Kidney (tissue), 14 donors: ENCODE results near the gene CLK3. TPM values are rescaled to one million over a fixed set of nuclear protein-coding genes. Genes with fewer than 3 reads are reported as not detected.

Source experiments
- DNase-seq, 5 donors: peaks; one replicate each; pipeline ENCODE4 v3.0.0-alpha.2; 2013 to 2020
- FAIRE-seq: peaks from 2 replicates; lab custom pipeline; 2012; peaks lifted over from hg19 to GRCh38; lab: Jason Lieb, UNC
- H3K27ac ChIP-seq, 2 donors: one replicate each; pipeline ENCODE4 v1.7.0; 2013; ENCODE audit warnings: low read depth in 2 of 2, low read length in 2 of 2, inconsistent platforms in 1 of 2
- H3K27me3 ChIP-seq: one replicate; pipeline ENCODE4 v1.7.1; 2013; ENCODE audit warnings: low read length, inconsistent platforms; ENCODE audit not compliant: control insufficient read depth, insufficient read depth
- H3K36me3 ChIP-seq, 3 donors: one replicate each; pipeline versions ENCODE4 v1.7.0 to v1.7.1; 2013; ENCODE audit warnings: low read length in 3 of 3, control low read depth in 1 of 3, inconsistent platforms in 1 of 3; ENCODE audit not compliant: insufficient read depth in 3 of 3, control insufficient read depth in 2 of 3
- H3K4me1 ChIP-seq, 3 donors: one replicate each; pipeline versions ENCODE4 v1.7.0 to v1.7.1; 2013; ENCODE audit warnings: low read length in 3 of 3, inconsistent platforms in 1 of 3, low read depth in 1 of 3; ENCODE audit not compliant: control insufficient read depth in 2 of 3, insufficient read depth in 2 of 3
- H3K4me3 ChIP-seq, 3 donors: one replicate each; pipeline versions ENCODE4 v1.7.0 to v1.8.1; 2013; ENCODE audit warnings: low read length in 3 of 3, control low read depth in 1 of 3, inconsistent platforms in 1 of 3
- H3K9ac ChIP-seq, 3 donors: one replicate each; pipeline versions ENCODE4 v1.7.0 to v1.7.1; 2013; ENCODE audit warnings: low read length in 3 of 3, control low read depth in 1 of 3, inconsistent platforms in 1 of 3
- H3K9me3 ChIP-seq, 3 donors: one replicate each; pipeline versions ENCODE4 v1.7.0 to v1.7.1; 2013; ENCODE audit warnings: low read length in 3 of 3, control low read depth in 1 of 3, inconsistent platforms in 1 of 3; ENCODE audit not compliant: control insufficient read depth in 2 of 3, insufficient read depth in 1 of 3
- CTCF ChIP-seq: IDR thresholded peaks from 3 replicates; pipeline ENCODE4 v1.5.1; 2012; ENCODE audit warnings: mild to moderate bottlenecking, moderate library complexity, borderline replicate concordance; ENCODE audit not compliant: insufficient read depth; ENCODE audit errors: extremely low read depth
- intact Hi-C: fragments of 100-400 bp; cut with DNase I; formaldehyde crosslinking; loops from one replicate; pipeline ENCODE4 v1.11.1; 2022
- polyA plus RNA-seq: library from polyadenylated mRNA; stranded (reverse); fragments of 350-450 nt; fragmentation: Illumina TruSeq; extraction: RNeasy Lipid Tissue Mini Kit (QIAGEN cat#74804); gene quantifications from one replicate; pipeline ENCODE4 v1.2.3, GENCODE V29; 2014; ENCODE audit warnings: low read depth, low replicate concordance; ENCODE audit not compliant: insufficient read depth
- total RNA-seq: library from RNA; stranded (reverse); fragmentation: NEBNext Ultra II Directional; extraction: Animal tissue kit (Norgen Biotek cat#: 25700); gene quantifications from one replicate; pipeline ENCODE4 v1.2.1, GENCODE V29; 2021
- donor health status: control.
- donor health status: control.
- donor health status: control.
- donor health status: control.
- donor health status: control.
- donor health status: DM: yes; HTN: yes; CAD: no.
- donor health status: Normal renal cell carcinoma (clear cell type).

The CLK3 gene
- total and polyA plus RNA-seq, 2 donors from 2014 or later = 54.1 to 66.3 TPM

GRCh38 chr15:74664028-74664616 lies 48.5 kb downstream of the CLK3 start:
- intact Hi-C loops = no loop called here
- Histone ChIP-seq H3K4me3 (no peak overlapping the region), H3K27ac (no peak overlapping the region), H3K9ac (no peak overlapping the region), H3K4me1 (peaks cover 0 to 13% (median 9%) of the 10 kb centered on the region in 3 donors), H3K36me3 (peaks cover 0 to 3% (median 0%) of the 10 kb centered on the region in 3 donors), H3K27me3 (no peaks in the 10 kb centered on the region), H3K9me3 (no peaks in the 10 kb centered on the region)
- TF ChIP-seq CTCF = no peak
- no peak for FAIRE-seq
- no peak for DNase-seq

- Histone ChIP-seq H3K9ac (no peak overlapping the region), H3K36me3 (peaks cover 0 to 3% (median 0%) of the 10 kb centered on the region in 3 donors), H3K27ac (no peak overlapping the region), H3K27me3 (no peaks in the 10 kb centered on the region), H3K9me3 (no peaks in the 10 kb centered on the region), H3K4me3 (no peak overlapping the region), H3K4me1 (peaks cover 0 to 13% (median 9%) of the 10 kb centered on the region in 3 donors)
- DNase-seq = no peak
- TF ChIP-seq CTCF = no peak
- FAIRE-seq = no peak
- intact Hi-C loops = no loop called here
Measured at GRCh38 chr15:74664670-74665069, 49.0 kb downstream of the CLK3 start.

- no peaks in the 10 kb centered on the region for H3K27me3 ChIP-seq
- intact Hi-C loops = no loop called here
Measured at GRCh38 chr15:74667975-74668374, 52.3 kb downstream of the CLK3 start.

More at GRCh38 chr15:74667975-74668374, 52.3 kb downstream of the CLK3 start:
- Histone ChIP-seq H3K9ac (no peak overlapping the region), H3K36me3 (peaks cover 2 to 10% (median 9%) of the 10 kb centered on the region in 3 donors), H3K4me1 (peaks cover 0 to 13% (median 9%) of the 10 kb centered on the region in 3 donors), H3K27ac (no peak overlapping the region), H3K4me3 (no peak overlapping the region), H3K9me3 (no peaks in the 10 kb centered on the region)
- TF ChIP-seq CTCF = no peak
- no peak for DNase-seq
- FAIRE-seq = no peak
